GM10248 (cell line): ENCODE measurements around the gene KBTBD12.
"Not testable (repeated sequence)": the region's sequence is repeated elsewhere in the genome, so short reads cannot be mapped to it uniquely, and the experiment has no call there.

ENCODE experiments used
- CTCF ChIA-PET: fragments of 300-600 bp; sonication (Branson Sonifier 250); formaldehyde crosslinking; extraction: SDS; loops from one replicate; lab custom pipeline; 2021; ENCODE audit warnings: antibody characterized with exemption; lab: Yijun Ruan, JAX
- POLR2A ChIA-PET: fragments of 350-650 bp; sonication (Branson Sonifier 250); formaldehyde crosslinking; extraction: SDS; loops from one replicate; lab custom pipeline; 2020; ENCODE audit warnings: antibody characterized with exemption; lab: Yijun Ruan, JAX
- DNase-seq: peaks from one replicate; pipeline ENCODE4 v3.0.0; 2012; ENCODE audit errors: extremely low spot score
- CTCF ChIP-seq: IDR thresholded peaks from 2 replicates; pipeline ENCODE4 v1.5.1; 2012; ENCODE audit warnings: mild to moderate bottlenecking, low read depth; ENCODE audit errors: extremely low read depth, missing control alignments, control extremely low read depth

Gene KBTBD12

DNA sequence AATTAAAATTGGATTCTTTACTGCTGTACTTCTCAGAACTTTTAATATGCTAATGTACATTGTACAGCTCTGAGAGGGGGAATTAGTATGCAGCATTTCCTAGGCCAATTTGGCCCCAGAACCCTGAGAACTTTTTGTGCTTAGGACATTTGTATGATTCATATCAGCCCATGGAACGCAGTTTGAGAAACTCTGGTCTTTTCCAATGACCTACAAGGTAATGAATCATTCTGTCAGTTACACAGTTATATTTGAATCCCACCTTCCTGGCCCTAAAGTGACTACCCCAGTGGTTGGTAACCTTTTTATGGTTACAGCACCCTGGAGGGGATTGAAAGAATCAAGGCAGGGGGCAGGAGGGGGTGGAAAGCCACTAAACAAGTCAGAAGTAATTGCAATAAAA is 25.6 kb upstream of the KBTBD12 start:
- CTCF ChIA-PET, result interaction anchor here (0.8 kb wide), 1 partner anchor 34 kb away, joined by 3 read pairs; no protein-coding TSS in a partner anchor
- no peak for DNase-seq
- no peak for TF ChIP-seq CTCF

DNA sequence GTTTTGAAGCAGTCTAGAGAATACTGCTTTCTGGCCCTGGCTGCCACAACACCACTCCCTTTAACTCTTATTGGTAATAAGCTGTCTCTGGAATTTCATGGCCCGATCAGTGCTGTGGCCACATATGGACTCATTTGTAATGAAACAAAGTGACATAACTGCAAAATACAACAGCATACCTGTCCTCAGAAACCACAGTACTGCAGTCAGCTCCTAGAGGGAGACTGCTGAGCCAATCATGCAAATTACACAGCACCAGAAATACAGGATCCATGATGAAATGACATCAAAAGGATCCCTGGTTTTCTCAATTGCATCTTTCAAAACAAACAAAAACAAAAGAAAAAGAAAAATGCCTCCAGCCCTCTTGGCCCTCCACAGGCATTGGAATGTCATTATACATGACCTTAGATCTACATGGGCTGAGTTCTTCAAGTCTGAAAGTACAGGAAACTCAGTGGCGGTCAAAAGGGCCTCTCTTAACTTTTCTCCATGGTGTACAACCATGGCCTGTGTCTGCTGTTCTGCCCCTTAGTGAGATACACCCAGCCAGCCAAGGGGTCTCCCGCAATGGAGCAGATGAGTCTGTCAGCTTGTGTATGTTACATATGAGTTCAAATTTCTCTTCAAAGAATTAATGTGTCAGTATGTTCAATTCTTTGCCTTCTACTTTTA is 24.9 kb upstream of the KBTBD12 start:
- no peak for TF ChIP-seq CTCF
- POLR2A ChIA-PET, result no interaction called here
- CTCF ChIA-PET, result no interaction called here
- no peak for DNase-seq

More for the DNA sequence above, 25.6 kb upstream of the KBTBD12 start:
- POLR2A ChIA-PET, result no interaction called here

- CTCF ChIA-PET, DNase-seq, POLR2A ChIA-PET: not testable (repeated sequence)
These were observed 24.3 kb upstream of the KBTBD12 start for GRCh38 chr3:127890651-127891290.

- no peak for DNase-seq
- POLR2A ChIA-PET, result no interaction called here
- no peak for TF ChIP-seq CTCF
- CTCF ChIA-PET, result interaction anchor here (1.0 kb wide), 2 partner anchors 10 to 67 kb away, joined by 3 read pairs; no protein-coding TSS in a partner anchor
These were observed 20.6 kb upstream of the KBTBD12 start for GRCh38 chr3:127894481-127894880.

DNA sequence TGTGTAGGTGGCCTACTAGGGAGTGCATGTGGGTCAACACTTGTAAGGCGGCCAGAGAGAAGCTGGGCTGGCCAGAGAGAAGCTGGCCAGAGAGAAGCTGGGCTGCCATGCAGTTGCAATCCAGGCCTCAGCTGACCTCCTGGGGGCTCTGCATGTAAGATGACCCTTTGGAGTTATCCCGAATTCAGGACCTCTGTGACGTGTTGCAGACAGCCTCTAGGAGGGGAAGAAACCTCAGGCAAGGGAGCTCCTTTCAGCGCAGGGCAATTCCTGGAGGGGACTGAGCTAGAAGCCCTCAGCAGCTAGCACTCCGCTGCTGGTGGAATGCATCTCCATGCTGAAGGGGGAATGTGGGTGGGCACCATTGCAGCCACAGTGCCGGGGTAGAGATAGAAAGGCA is 15.8 kb upstream of the KBTBD12 start:
- TF ChIP-seq CTCF, result no peak
- POLR2A ChIA-PET, result no interaction called here
- CTCF ChIA-PET, result no interaction called here
- no peak for DNase-seq

DNA sequence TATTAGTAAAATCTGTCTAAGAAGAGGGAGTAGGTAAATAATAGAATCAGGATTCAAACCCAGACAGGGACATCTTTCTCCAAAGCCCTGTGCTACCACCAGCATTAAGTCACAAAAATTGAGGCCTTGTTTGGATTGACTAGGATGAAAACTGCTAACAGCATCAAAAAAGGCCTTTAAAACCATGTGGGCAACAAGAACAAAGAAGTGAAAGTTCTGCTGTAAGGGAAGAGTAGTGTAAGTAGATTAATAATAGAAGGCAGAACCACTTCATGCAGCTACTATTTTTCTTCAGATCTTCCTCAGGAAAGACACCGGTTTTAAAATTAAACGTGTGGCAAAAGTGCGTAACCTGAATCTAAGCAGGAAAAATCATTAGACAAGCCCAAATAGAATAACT is 15.3 kb upstream of the KBTBD12 start:
- ChIA-PET POLR2A (no interaction called here), CTCF (no interaction called here)
- DNase-seq, result peak; percentile 49
- TF ChIP-seq CTCF, result no peak

GRCh38 chr3:127900536-127900935 is 14.5 kb upstream of the KBTBD12 start:
- CTCF ChIA-PET, result no interaction called here
- no peak for TF ChIP-seq CTCF

More at GRCh38 chr3:127900536-127900935, 14.5 kb upstream of the KBTBD12 start:
- no peak for DNase-seq
- POLR2A ChIA-PET, result no interaction called here
